C4-2B (cell line): ENCODE data around the gene PSEN1.

Experiments used
- CTCF ChIP-seq: fragments of 450-650 bp; conservative IDR thresholded peaks from 2 replicates; pipeline ENCODE4 v1.5.1; 2017; ENCODE audit warnings: mild to moderate bottlenecking
- ZFX ChIP-seq: fragments of 450-650 bp; IDR thresholded peaks from 2 replicates; pipeline ENCODE4 v1.6.1; 2017

DNA sequence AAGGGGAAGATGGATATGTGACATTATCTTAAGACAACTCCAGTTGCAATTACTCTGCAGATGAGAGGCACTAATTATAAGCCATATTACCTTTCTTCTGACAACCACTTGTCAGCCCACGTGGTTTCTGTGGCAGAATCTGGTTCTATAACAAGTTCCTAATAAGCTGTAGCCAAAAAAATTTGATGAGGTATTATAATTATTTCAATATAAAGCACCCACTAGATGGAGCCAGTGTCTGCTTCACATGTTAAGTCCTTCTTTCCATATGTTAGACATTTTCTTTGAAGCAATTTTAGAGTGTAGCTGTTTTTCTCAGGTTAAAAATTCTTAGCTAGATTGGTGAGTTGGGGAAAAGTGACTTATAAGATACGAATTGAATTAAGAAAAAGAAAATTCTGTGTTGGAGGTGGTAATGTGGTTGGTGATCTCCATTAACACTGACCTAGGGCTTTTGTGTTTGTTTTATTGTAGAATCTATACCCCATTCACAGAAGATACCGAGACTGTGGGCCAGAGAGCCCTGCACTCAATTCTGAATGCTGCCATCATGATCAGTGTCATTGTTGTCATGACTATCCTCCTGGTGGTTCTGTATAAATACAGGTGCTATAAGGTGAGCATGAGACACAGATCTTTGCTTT is 36.9 kb downstream of the PSEN1 start:
- peak; percentile 83 for TF ChIP-seq CTCF
- no peak for TF ChIP-seq ZFX
